ENCODE results near the gene HAUS7. TPM values are rescaled to one million over a fixed set of nuclear protein-coding genes. Genes with fewer than 3 reads are reported as not detected.

HAUS7 gene
- total RNA-seq, 1 experiment from 2014 or later: 29.3 TPM

DNA sequence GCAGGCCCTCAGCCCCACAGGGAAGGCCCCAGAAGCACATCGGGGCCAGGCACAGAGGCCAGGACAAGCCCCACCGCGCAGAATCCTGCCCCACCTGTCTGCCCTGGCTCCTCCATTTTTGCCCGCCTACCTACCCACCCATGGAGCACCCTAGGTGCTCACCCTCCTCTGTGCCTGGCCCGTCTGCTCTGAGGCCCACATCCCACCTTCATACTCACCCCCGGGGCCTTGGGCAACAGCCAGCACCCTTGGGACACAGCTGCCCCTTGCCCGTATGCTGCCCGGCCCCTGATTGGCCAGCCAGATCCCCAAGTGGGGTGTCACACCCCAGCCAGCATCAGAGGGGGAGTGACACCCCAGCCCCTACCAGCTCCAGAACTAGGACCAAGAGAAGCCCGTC is 13.7 kb downstream of the HAUS7 start:
- no peak for DNase-seq (ENCODE audit: low read depth)

DNA sequence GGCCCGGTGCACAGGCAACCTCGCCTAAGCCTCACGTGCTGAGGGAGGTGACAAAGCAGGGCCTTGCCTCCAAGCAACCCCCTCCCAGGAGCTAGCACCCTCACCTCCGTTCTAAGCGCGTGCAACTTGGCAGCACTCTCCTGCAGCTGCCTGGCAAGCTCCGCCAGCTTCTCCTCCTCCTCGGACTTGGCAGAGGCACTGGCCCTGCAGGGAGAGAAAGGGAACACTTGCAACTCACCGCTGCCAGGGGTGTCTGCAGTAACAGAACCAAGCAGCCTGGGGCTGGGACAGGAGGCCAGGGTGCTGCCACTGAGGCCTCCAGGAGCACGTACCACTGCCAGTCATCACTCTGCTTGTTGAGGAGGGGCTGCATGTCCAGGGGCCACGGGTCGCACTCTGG is 14.2 kb downstream of the HAUS7 start:
- DNase-seq (ENCODE audit: low read depth): no peak

DNA sequence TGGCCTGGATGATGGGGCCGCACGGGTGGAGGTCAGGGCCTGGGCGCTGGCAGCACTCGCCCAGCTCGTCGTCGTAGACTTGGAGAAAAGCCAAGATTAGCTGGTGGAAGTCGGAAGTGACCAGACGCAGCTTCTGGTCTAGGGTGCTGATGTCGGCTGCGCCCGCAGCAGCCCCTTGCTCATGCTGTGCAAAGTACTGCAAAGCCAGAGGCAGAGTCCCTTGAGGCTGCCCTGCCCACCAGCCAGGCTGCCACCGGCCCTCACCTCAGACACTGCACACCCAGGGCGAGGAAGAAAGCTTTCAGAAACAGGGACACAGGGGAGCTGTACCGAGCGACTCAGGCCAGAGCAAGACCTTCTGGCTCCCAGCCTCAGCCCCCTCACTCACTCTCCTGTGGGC is 14.8 kb downstream of the HAUS7 start:
- DNase-seq (ENCODE audit: low read depth): no peak

DNA sequence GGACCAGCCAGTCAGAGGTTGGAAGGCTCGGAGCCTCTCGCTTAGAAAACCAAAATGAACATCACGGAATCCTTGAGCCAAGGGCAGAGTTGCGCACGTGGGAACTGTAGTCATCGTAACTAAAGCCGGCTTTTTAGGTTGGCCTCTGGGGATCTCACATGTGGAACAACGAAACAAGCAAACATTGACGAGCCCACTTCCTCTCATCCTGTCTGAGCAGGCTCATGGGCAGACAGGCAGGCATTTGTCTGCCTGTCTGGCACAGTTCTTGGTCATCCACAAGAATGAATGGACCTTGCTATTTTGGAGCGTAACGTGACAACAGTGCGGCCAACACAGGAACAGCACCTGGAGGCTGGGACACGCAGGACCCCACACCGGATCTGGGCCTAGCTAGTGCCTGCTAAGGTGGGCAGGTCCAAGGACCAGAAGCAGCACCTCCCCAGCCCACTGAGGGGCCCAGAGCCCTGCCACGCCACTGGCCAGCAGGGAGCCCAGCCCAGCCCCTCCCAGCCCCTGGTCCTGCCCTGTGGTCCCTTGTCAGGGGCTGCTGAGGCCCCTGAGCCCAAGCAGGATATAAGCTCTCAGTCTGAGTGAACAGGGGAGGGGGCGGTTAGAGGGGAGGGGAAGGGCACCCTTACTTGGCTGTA is 15.3 kb downstream of the HAUS7 start:
- DNase-seq (ENCODE audit: low read depth): no peak

DNA sequence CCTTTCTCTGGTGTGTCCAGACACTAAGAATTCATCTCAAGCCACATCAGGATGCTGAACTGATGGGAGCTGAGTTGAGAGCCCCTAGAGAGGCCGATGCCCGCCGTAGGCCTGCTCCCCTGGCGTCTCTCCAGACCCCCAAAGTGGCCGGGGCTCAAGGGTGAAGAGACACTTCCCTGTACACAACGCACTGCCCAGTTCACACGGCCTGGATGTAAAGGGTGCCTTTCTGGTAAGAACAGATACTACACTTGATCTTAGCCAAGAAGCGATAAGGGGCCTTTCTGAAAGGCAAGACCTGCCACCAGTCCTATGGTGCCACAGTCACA is 19.5 kb downstream of the HAUS7 start:
- DNase-seq (ENCODE audit: low read depth): no peak

DNA sequence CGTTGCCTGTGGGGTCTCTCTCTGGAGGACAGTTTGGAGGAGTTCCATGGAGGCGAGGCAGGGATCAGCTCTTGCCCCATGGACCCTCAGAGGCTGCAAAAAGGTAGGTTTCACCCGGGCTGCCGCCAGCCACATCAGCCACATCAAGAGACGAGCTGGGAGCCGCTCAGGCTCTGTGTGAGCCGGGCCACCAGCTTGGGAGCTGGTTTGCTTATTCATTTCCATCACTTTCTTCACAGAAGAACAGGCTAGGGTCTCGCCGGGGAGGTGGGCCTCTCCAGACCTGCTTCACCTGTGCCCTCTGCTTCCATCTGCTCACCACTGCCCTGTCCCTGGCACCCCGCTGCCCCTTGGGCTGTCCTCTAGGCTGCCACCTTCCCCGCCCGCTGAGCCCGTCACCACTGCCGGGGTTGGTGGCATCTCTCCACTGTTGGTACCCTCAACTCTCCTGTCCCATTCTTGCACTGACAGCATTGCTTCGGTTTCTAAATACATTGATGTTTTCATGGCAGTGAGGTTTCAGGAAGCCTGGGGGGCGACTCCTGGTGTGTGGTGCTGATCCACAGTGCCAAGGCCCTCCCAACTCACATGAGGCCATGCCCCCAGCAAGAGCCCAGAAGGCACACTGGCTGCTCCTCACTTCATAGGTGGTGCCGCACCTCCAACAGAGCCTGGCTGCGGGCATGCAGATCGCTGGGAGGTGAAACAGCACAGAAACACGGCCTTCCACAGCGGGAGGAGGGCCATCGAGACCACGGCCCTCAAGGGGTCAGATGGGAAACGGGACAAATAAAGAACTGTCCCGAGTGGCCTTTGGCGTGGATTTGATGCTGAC is 20.0 kb downstream of the HAUS7 start:
- DNase-seq (ENCODE audit: low read depth): no peak

DNA sequence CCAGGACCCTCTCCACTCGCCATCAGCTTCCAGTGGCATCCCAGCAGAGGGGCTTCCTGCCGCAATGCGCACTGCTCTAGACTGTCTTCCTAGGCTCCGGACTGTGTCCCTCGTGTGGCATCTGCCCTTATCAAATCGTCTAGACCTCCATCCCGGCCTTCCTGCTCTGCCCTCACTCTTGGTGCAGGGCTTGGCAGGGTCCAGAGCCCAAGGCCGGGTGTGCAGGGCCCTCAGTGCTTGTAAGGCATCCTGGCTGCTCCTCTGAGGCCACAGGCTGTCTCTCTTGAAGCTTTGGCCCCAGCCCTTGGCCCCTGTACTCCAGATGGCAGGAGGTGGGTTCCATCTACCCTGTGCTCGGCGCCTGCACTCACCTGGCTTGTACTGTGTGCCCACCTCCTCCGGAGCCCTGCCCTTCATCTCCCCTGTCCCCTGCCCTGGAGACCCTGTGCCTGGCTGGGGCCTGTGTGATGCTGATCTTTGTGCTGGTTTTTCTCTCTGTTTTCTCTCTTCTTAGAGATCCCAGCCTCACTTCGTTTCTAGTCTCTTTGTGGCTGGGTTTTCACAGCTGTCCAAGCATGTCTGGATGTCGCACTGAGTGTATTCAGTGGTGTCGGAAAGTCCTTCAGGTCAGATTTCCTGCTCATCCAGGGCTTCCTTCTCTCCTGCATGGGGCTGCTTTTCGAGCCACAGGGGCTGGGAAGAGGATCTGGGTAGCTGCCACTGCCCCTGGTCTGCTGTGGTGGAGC is 20.8 kb downstream of the HAUS7 start:
- no peak for DNase-seq (ENCODE audit: low read depth)

DNA sequence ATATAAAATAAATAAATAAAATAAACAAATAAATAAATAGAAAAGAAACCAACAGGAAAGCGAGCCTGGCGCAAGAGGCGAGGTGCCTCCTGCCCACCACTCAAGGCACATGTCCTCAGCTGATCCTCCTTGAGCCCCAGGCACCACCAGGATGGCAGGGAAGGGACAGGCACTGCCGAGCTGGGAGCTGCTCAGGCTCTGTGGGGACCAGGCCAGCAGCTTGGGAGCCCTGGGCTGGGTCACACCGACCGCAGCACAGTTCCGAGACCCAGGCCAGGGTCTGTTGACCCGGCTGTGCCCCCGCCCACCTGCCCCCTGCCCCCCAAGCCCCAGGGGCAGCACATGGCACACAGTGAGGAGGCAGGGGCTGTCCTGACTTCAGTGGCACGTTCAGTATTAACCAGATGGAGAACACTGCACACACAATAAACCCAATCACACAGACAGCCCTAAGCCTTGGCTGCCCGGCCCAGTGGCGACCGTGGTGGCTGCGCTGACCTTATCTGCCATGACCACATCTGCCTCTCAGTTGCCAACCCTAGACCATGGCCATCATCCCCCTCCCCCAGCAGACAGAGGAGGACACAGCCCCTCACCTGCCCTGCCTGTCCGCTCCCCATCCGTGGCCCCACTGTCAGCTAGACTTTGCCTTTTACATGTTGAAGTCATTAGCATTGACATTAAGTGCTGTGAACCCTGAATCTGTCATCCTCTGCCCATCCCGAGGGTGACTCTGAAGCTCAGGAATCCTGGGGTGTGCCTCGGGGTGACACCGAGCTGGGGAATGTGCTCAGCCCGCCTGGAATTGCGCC is 21.6 kb downstream of the HAUS7 start:
- no peak for DNase-seq (ENCODE audit: low read depth)

DNA sequence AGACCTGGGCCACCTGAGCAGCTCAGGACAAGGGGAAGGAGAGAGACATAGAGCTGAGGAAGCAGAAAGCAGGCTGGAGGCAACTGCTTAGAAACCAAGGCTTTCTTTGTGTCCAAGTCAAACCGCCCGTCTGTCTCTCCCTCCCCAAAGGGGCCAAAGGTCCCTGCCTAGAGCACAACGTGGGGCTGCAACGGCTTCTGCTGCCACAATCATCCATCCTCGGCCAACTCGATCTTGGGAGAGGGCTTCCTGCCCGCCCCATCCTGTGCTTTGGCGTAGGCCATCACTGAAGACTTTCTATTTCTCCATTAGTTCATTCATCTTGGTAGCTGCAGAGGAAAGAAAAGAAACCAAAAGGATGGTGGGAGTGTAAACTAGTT is 22.8 kb downstream of the HAUS7 start:
- DNase-seq (ENCODE audit: low read depth): no peak

DNA sequence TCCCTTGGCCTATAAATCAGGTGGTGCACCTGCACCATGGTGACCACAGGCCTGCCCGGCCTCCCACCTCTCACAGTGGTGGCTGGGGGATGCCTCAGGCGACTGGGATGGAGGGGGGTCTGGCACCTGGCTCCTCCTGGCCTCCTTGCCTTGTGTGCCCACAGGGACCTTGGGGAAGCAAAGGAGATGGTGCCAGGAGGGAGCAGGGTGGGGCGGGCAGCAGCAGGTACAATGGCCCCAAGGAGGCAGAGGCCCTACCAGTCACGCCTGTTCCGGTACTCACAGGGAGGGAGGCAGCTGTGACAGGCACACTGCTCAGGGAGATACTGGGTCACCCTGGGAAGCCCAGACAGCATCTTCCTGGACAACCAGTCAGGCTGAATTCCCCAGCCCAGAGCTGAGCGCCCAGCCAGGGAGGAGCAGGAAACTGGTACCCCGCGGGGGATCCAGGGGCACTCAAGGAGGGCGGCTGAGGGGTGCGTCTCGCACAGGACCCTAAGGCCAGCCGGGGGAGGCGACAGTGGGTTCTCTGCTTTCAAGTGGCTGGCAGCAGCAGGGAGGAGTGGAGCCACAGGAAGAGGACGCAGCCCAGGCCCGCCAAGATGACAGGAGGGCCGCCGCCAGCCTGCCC is 23.3 kb downstream of the HAUS7 start:
- no peak for DNase-seq (ENCODE audit: low read depth)

DNA sequence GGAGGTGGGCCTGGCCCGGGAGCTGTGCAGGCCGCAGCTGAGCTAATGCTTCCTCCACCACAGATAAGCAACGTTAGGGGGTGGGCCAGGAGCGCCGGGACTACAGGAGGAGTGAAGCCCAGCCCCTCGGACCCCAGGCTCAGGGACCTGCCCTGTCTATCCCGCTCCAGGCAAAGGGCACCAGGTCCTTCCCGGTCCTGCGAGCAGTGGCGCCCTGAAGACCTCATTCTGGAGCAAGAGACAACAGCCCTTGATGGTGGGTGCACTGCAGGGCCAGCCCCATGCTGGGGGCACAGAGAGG is 23.8 kb downstream of the HAUS7 start:
- no peak for DNase-seq (ENCODE audit: low read depth)

DNA sequence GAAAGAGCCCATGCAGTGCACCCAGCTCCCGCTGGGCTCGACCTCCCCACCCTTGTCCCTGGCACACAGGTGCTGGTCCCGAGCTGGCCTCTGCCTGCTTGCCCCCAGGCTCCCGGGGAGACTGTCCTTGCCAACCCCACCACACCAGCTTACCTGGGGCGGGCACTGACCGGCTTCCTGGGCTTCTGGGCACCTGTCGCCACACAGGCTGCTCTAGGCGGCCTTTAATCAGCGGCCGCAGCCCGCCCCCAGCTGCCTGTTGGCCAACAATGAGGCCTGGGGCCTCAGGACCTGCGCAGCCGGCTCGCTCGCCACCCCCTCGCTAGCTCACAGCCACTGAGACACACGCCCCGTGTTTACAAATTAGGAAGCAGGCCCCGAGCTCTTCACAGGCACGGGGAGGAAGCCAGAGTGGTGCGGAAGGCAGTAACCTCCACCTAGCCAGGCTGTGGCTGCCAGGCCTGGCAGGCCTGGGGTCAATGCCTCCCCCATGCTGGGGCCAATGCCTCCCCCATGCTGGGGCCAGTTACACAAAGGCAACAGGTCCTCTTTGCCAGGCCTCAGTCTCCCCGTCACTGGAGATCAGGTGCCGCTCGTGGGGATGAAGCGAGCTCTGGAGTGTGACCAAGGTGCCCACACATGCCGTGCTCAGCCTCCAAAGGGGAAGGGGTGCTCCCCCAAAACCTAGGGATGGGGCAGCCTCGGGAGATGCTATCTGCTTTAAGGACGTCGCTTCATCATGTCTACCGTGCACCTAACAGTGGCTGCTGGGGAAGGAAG is 24.3 kb downstream of the HAUS7 start, which contains the start of gene TREX2:
TSS of gene TREX2 (minus strand) at position 201 of the 780 bp plus-strand sequence. CDS start 626 bp downstream, outside the sequence.
- no peak for DNase-seq (ENCODE audit: low read depth)

DNA sequence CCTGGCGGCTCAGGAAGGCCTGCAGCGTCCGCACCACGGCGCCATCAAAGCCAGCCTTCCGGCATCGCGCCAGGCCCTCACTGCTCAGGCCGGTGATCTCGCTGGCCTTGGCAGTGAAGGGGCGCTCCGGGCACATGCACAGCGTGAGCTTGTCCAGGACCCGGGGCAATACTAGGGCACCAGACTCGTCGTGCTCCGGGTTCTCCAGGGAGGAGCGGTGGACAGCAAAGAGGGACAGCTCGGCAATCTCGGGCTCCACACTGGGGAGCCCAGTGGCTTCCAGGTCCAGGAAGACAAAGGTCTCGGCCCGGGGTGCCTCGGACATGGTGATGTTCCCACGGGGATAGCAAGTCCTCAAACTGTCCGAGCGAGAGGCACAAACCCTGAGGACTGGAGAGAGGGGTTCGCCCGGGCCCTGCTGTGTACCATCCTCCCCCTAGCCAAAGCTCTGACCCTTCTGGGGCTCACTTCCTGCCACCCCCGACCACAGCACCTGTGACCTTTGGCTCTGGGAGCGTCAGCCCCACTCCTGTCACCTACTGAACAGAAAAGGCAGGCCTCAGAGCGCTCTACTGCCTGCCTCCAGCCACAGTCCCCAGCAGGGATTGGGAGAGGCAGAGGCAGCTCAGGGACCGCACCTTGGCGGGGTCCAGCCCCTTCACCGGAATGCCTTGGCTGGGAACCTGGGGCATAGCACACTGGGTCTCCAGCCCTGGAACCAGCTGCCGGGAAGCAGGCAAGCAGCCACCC is 25.1 kb downstream of the HAUS7 start:
- DNase-seq (ENCODE audit: low read depth): no peak

DNA sequence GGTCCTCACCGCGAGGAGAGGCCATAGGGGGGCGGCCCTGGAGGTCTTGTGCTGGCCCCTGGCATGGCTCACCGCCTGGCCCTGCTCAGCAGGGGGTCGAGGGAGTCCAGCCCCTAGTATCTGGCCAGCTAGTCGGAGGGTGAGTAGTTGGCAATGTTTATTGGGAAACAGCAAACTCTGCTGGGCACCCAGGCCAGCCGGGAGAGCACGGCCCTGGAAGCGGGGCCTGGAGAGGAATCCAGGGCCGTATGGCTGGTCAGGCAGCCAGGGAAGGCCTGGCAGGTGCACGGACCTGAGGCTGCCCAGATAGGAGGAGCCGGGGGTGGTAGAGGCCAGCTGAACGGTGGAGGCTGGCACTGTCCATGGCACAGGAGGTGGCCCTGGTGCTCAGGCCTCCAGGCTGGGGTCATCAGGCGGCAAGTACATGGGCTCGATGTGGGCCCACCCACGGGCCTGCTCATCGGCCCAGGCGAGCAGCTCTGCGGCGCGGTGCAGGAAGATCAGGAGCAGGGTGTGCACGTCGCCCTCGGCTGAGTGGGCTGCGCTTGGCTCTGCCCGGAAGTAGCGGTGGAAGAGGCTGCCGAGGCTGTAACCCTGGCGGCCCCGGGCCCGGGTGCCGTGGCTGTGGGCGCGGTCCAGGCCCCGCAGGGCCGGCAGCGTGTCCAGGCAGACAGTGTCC is 25.9 kb downstream of the HAUS7 start:
- DNase-seq (ENCODE audit: low read depth): no peak

DNA sequence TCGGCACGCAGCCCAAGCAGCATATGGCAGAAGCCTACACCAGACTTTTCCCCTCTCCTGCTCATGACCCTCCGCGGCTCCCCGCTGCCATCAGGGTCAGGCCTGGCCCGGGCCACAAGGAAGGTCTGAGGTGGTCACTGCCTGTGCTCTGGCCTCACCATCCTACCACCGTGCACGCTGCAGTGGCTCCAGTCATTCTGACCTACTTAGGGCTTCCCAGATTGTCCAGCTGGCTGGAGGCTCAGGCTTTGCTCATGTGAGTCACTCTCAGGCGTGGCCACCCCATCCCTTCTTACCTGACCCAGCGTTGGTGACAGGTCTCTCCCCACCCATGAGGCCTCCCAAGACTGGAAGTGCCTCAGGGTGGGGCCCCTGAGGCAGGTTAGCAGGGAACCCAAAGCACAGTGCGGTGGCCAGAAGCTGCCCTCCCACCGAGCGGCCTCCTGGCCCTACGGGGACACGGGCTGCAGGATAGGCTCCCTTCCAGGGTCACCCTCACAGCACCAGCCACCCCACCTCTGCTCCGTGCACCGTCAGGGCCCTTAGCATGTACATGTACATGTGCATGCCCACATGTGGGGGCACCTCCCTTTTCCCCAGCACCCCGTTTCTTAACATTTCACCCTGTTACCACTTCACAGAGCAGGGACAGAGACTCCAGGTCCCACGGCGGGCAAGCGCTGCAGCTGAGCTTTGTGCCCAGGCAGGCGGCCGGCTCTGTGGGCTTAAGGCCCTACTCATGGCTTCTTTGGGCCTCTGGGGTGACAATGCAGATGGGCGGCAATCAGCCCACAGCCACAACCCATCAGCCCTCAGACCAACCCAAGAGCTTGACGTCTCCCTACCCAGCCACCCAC is 26.7 kb downstream of the HAUS7 start:
- no peak for DNase-seq (ENCODE audit: low read depth)

DNA sequence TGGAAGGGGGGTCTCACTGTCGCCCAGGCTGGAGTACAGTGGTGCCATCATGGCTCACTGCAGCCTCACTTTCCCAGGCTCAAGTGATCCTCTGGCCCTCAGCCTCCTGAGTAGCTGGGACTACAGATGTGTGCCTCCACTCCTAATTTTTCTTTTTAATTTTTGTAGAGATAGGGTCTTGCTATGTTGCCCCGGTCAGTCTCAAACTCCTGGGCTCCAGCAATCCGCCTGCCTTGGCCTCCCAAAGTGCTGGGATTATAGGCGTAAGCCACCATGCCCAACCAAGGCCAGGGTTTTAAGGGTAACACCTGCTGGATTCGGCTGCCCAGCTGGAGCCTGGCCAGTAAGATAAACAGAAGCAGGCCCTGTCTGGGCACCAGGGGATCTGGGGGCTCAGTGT is 27.9 kb downstream of the HAUS7 start:
- DNase-seq (ENCODE audit: low read depth): no peak

DNA sequence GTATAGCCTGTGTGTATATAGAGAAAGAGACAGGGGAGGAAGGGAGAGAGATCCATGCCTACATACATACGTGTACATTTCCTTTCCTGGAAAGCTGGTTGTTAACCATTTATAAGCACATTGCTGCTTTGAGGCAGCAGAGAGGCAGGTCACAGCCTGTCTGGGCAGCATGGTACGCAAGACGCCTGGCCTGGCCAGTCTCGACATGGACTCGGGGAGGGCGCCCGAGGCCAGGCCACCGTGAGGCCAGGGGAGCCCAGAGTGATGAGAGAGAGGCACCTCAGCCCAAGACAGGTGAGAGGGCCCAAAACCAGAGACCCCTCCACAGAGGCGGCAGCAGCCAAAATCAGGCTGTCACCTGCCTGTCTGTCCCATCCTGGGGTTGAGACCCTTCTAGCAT is 28.4 kb downstream of the HAUS7 start:
- DNase-seq (ENCODE audit: low read depth): no peak

DNA sequence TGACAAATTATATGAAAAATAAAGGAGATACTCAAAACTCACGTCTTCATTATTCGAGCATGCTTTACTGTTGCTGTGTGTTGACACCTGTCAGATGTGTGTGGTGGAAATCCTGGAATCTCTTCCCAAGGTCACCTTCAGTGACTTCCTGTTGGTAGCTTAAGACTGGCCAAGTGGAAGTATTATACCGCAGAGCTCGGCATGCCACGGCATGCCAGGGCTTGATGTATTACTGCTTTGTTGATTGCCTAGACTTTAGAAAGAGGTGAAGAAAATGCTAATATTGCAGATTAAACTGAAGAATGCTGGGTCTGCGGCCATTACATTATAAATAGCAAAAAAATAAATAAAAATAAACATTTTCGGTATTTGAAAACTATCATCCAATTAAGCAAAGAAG is 29.1 kb downstream of the HAUS7 start:
- no peak for DNase-seq (ENCODE audit: low read depth)
